ENCODE measurements around the gene MFSD6. TPM values are rescaled to one million over a fixed set of nuclear protein-coding genes. Genes with fewer than 3 reads are reported as not detected.
A peak's percentile ranks its signal among the peaks of the same experiment; 100 is the strongest.
"Not testable (repeated sequence)": the region's sequence is repeated elsewhere in the genome, so short reads cannot be mapped to it uniquely, and the experiment has no call there.

The MFSD6 gene
- polyA plus RNA-seq, 3 donors = 8.8 to 15.7 (median 12.9) TPM

DNA sequence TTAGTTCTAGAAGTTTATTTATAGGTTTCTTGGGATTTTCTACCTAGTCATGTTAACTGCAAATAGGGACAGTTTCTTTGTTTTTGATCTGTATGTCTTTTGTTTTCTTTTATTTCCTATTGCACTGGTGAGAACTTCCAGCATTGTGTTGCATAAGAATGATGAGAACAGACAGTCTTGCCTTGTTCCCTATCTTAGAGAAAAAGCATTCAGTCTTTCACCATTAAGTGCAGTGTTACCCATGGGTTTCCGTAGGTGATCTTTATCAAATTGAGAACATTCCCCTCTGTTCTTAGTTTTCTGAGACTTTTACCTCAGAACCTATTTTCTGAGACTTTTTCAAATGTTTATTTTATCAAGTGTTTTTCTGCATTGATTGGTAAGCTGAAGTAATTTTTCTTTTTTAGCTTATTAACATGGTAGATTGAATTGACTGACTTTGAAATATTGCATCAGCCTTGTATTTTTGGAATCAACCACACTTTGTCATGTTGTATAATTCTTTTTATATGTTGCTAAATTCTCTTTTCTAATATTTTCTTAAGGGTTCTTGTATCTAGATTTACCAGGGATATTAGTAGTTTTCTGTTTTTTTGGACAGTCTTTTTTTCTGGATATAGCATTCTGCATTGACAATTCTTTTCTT is 17.2 kb downstream of the MFSD6 start:
- H3K36me3 Mint-ChIP-seq = peaks cover 3 to 6% of the 10 kb centered on the region in 2 donors
- Histone ChIP-seq H3K4me3 (replicated peaks in 1 of 3; ENCODE audit: low read depth in 2 of 3, low read length in 3 of 3) (peak overlapping the region in 1 of 3 experiments; percentile 14), H3K27me3 (ENCODE audit: control insufficient read depth in 2 of 2, insufficient read depth in 2 of 2, low read length in 2 of 2) (no peaks in the 10 kb centered on the region), H3K9me3 (replicated peaks in 1 of 2; ENCODE audit: control insufficient read depth in 1 of 2, insufficient read depth in 1 of 2, low read length in 2 of 2) (no peaks in the 10 kb centered on the region), H4K20me1 (ENCODE audit: insufficient read depth, low read length) (peaks cover 10% of the 10 kb centered on the region), H3K4me1 (ENCODE audit: control insufficient read depth in 1 of 2, insufficient read depth in 2 of 2, low read length in 2 of 2) (peaks cover 4 to 19% of the 10 kb centered on the region in 2 donors), H2AFZ (ENCODE audit: insufficient read depth, low read depth, low read length, poor library complexity, severe bottlenecking) (no peak overlapping the region), H3K4me2 (replicated peaks; ENCODE audit: extremely low read depth, low read length, poor library complexity, severe bottlenecking) (peak overlapping the region; percentile 13), H3K9ac (ENCODE audit: insufficient read depth, low read length, poor library complexity, severe bottlenecking) (no peak overlapping the region), H3K79me2 (ENCODE audit: insufficient read depth, low read length) (peaks cover 64% of the 10 kb centered on the region), H3K36me3 (replicated peaks in 1 of 2; ENCODE audit: control insufficient read depth in 1 of 2, insufficient read depth in 2 of 2, low read length in 2 of 2) (peaks cover 0 to 6% of the 10 kb centered on the region in 2 donors), H3K27ac (ENCODE audit: low read depth in 1 of 2, low read length in 2 of 2) (peak overlapping the region in 1 of 2 donors; percentile 35)
- peak overlapping the region in 1 of 2 donors; percentile 51 for H3K4me3 Mint-ChIP-seq
- peaks cover 28% of the 10 kb centered on the region for H3K4me1 Mint-ChIP-seq
- DNase-seq = peak; percentile 21 to 48 (median 36)
- intact Hi-C loops (cut with micrococcal nuclease) = no loop called here
- TF ChIP-seq, protein P1, sequence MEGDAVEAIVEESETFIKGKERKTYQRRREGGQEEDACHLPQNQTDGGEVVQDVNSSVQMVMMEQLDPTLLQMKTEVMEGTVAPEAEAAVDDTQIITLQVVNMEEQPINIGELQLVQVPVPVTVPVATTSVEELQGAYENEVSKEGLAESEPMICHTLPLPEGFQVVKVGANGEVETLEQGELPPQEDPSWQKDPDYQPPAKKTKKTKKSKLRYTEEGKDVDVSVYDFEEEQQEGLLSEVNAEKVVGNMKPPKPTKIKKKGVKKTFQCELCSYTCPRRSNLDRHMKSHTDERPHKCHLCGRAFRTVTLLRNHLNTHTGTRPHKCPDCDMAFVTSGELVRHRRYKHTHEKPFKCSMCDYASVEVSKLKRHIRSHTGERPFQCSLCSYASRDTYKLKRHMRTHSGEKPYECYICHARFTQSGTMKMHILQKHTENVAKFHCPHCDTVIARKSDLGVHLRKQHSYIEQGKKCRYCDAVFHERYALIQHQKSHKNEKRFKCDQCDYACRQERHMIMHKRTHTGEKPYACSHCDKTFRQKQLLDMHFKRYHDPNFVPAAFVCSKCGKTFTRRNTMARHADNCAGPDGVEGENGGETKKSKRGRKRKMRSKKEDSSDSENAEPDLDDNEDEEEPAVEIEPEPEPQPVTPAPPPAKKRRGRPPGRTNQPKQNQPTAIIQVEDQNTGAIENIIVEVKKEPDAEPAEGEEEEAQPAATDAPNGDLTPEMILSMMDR (IDR thresholded peaks at IDR 0.05) = no peak
- H3K27ac Mint-ChIP-seq = peak overlapping the region; percentile 62 to 80 (median 73)
- H3K9me3 Mint-ChIP-seq = peaks cover 0 to 5% (median 0%) of the 10 kb centered on the region in 7 donors
- WGBS (ENCODE audit: insufficient coverage) = no CpG with 5 or more reads among the region's 1 CpG
- no peaks in the 10 kb centered on the region for H3K27me3 Mint-ChIP-seq (ENCODE audit: low read depth in 3 of 3)

DNA sequence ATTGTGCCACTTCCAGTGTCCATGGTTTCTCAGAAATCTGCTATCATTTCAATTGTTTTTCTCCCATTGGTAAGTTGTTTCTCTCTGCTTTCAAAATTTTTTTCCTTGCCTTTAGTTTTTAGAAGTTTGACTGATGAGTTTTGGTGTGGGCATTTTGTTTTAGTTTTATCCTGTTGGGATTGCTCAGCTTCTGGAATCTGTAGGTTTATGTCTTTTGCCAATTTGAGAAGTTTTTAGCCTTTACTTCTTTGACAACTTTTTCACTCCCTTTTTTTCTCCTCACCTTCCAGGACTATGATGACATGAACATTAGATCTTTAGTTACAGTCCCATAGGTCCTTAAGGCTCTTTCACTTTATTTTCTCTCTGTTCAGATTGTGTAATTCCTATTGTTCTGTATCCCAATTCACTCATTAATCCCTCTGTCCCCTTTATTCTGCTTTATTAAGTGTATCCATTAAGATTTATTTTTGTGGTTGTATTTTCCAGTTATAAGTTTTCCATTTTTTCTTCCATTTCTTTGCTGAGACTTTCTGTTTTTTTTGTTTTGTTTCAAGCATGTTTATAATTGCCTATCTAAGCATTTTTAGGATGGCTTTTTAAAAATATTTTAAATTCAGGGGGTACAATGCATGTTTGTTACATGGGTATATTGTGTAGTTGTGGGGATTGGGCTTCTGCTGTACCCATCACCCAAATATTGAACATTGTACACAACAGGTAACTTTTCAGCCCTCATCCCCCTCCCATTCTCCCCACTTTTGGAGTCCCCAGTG is 17.9 kb downstream of the MFSD6 start:
- Histone ChIP-seq H3K36me3 (replicated peaks in 1 of 2; ENCODE audit: control insufficient read depth in 1 of 2, insufficient read depth in 2 of 2, low read length in 2 of 2) (peaks cover 0 to 6% of the 10 kb centered on the region in 2 donors), H3K4me2 (replicated peaks; ENCODE audit: extremely low read depth, low read length, poor library complexity, severe bottlenecking) (no peak overlapping the region), H3K27ac (ENCODE audit: low read depth in 1 of 2, low read length in 2 of 2) (peak overlapping the region in 1 of 2 donors; percentile 35), H2AFZ (ENCODE audit: insufficient read depth, low read depth, low read length, poor library complexity, severe bottlenecking) (no peak overlapping the region), H3K9me3 (replicated peaks in 1 of 2; ENCODE audit: control insufficient read depth in 1 of 2, insufficient read depth in 1 of 2, low read length in 2 of 2) (no peaks in the 10 kb centered on the region), H3K79me2 (ENCODE audit: insufficient read depth, low read length) (peaks cover 61% of the 10 kb centered on the region), H4K20me1 (ENCODE audit: insufficient read depth, low read length) (peaks cover 10% of the 10 kb centered on the region), H3K4me3 (replicated peaks in 1 of 3; ENCODE audit: low read depth in 2 of 3, low read length in 3 of 3) (no peak overlapping the region), H3K4me1 (ENCODE audit: control insufficient read depth in 1 of 2, insufficient read depth in 2 of 2, low read length in 2 of 2) (peaks cover 4 to 19% of the 10 kb centered on the region in 2 donors), H3K9ac (ENCODE audit: insufficient read depth, low read length, poor library complexity, severe bottlenecking) (no peak overlapping the region), H3K27me3 (ENCODE audit: control insufficient read depth in 2 of 2, insufficient read depth in 2 of 2, low read length in 2 of 2) (no peaks in the 10 kb centered on the region)
- TF ChIP-seq, protein P1 (IDR thresholded peaks at IDR 0.05) = no peak
- H3K36me3 Mint-ChIP-seq = peaks cover 3 to 6% of the 10 kb centered on the region in 2 donors
- peaks cover 0 to 5% (median 0%) of the 10 kb centered on the region in 7 donors for H3K9me3 Mint-ChIP-seq
- no peak for DNase-seq
- H3K4me3 Mint-ChIP-seq = no peak overlapping the region
- no peaks in the 10 kb centered on the region for H3K27me3 Mint-ChIP-seq (ENCODE audit: low read depth in 3 of 3)
- H3K4me1 Mint-ChIP-seq = peaks cover 20% of the 10 kb centered on the region
- intact Hi-C loops (cut with micrococcal nuclease) = no loop called here
- H3K27ac Mint-ChIP-seq = peak overlapping the region in 5 of 7 donors; percentile 62 to 85 (median 75)

DNA sequence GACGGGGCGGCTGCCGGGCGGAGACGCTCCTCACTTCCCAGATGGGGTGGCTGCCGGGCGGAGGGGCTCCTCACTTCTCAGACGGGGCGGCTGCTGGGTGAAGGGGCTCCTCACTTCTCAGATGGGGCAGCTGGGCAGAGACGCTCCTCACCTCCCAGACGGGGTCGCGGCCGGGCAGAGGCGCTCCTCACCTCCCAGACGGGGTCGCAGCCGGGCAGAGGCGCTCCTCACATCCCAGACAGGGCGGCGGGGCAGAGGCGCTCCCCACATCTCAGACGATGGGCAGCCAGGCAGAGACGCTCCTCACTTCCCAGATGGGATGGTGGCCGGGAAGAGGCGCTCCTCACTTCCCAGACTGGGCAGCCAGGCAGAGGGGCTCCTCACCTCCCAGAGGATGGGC is 22.7 kb downstream of the MFSD6 start:
- H3K9me3 Mint-ChIP-seq; intact Hi-C loops (cut with micrococcal nuclease); H3K27ac Mint-ChIP-seq; H3K4me3 ChIP-seq (replicated peaks in 1 of 3; ENCODE audit: low read depth in 2 of 3, low read length in 3 of 3); H3K4me3 Mint-ChIP-seq; H3K4me2 ChIP-seq (replicated peaks; ENCODE audit: extremely low read depth, low read length, poor library complexity, severe bottlenecking); H2AFZ ChIP-seq (ENCODE audit: insufficient read depth, low read depth, low read length, poor library complexity, severe bottlenecking); H3K36me3 Mint-ChIP-seq; H3K9ac ChIP-seq (ENCODE audit: insufficient read depth, low read length, poor library complexity, severe bottlenecking); H3K9me3 ChIP-seq (replicated peaks in 1 of 2; ENCODE audit: control insufficient read depth in 1 of 2, insufficient read depth in 1 of 2, low read length in 2 of 2); DNase-seq; H3K27me3 ChIP-seq (ENCODE audit: control insufficient read depth in 2 of 2, insufficient read depth in 2 of 2, low read length in 2 of 2); H3K27ac ChIP-seq (ENCODE audit: low read depth in 1 of 2, low read length in 2 of 2); H3K36me3 ChIP-seq (replicated peaks in 1 of 2; ENCODE audit: control insufficient read depth in 1 of 2, insufficient read depth in 2 of 2, low read length in 2 of 2); H3K27me3 Mint-ChIP-seq (ENCODE audit: low read depth in 3 of 3): not testable (repeated sequence)
- 100% methylated on average over 1 of the region's 26 CpGs for WGBS (ENCODE audit: insufficient coverage)
- Histone ChIP-seq H4K20me1 (ENCODE audit: insufficient read depth, low read length) (peaks cover 20% of the 10 kb centered on the region), H3K4me1 (ENCODE audit: control insufficient read depth in 1 of 2, insufficient read depth in 2 of 2, low read length in 2 of 2) (peaks cover 9 to 15% of the 10 kb centered on the region in 2 donors), H3K79me2 (ENCODE audit: insufficient read depth, low read length) (peaks cover 35% of the 10 kb centered on the region)
- peaks cover 29% of the 10 kb centered on the region for H3K4me1 Mint-ChIP-seq
